ENCODE measurements around the gene TDRD9. TPM values are rescaled to one million over a fixed set of nuclear protein-coding genes. Genes with fewer than 3 reads are reported as not detected.
"Not testable (repeated sequence)": the region's sequence is repeated elsewhere in the genome, so short reads cannot be mapped to it uniquely, and the experiment has no call there.

TDRD9 gene
- total RNA-seq, 2 donors from 2014 or later: 8.6 to 20.8 TPM

DNA sequence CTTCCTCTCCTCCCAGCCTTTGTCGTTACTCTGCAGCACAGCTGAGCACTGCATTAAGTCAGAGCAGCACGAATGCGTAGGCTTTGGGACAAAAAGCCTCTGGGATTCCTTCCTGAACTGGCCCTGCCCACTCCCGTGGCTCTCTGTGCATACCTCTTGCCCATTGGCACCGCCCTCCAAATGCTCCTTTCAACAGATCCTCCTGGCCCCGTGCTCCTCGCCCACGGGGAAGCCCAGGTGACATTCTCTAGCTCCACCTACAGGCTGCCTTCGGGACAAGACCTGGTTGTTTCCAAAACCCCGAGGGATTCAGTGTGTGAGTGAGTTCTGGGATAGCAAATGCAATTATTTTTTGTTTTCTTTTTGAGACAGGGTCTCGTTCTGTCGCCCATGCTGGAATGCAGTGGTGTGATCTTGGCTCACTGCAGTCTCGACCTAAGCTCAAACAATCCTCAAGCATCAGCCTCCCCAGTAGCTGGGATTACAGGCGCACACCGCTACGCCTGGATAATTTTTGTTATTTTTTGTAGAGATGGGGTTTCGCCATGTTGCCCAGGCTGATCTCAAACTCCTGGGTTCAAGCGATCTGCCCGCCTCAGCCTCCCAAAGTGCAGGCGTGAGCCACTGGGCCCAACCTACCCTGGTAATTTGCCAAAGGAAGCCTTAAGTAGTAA is 17.9 kb upstream of the TDRD9 start:
- Histone ChIP-seq H3K27ac (peak overlapping the region; percentile 28 to 38), H3K36me3 (peaks cover 35% of the 10 kb centered on the region), H3K27me3 (no peaks in the 10 kb centered on the region), H3K4me1 (peaks cover 0 to 13% of the 10 kb centered on the region in 2 donors), H3K9me3 (no peaks in the 10 kb centered on the region), H3K4me3 (peak overlapping the region in 1 of 2 donors; percentile 12)
- DNase-seq (ENCODE audit: low spot score): peak; percentile 83
- TF ChIP-seq, protein P1, sequence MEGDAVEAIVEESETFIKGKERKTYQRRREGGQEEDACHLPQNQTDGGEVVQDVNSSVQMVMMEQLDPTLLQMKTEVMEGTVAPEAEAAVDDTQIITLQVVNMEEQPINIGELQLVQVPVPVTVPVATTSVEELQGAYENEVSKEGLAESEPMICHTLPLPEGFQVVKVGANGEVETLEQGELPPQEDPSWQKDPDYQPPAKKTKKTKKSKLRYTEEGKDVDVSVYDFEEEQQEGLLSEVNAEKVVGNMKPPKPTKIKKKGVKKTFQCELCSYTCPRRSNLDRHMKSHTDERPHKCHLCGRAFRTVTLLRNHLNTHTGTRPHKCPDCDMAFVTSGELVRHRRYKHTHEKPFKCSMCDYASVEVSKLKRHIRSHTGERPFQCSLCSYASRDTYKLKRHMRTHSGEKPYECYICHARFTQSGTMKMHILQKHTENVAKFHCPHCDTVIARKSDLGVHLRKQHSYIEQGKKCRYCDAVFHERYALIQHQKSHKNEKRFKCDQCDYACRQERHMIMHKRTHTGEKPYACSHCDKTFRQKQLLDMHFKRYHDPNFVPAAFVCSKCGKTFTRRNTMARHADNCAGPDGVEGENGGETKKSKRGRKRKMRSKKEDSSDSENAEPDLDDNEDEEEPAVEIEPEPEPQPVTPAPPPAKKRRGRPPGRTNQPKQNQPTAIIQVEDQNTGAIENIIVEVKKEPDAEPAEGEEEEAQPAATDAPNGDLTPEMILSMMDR (IDR thresholded peaks at IDR 0.05): peak; percentile 72 to 88

DNA sequence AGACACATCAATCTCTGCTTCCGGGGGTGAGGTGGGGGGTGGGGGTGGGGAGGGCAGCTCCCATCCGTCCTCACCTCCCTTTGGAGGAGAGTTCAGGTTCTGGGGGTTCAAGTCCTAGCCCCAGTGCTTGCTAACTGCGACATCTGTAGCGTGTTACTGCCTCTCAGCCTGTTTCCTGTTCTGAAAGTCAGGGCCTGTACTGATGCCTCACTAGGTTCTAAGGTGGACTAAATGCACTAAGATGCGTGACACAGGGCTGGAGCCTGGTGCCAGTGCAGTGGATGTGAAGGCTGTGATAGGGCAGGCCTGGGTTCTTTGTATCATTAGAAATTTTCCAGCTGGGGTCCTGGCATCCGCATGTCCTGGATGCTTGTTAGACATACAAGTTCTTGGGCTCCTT is 17.3 kb upstream of the TDRD9 start:
- H3K4me3 ChIP-seq: no peak overlapping the region
- DNase-seq (ENCODE audit: low spot score): no peak
- no peaks in the 10 kb centered on the region for H3K9me3 ChIP-seq
- peaks cover 0 to 13% of the 10 kb centered on the region in 2 donors for H3K4me1 ChIP-seq
- TF ChIP-seq, protein P1 (IDR thresholded peaks at IDR 0.05): no peak
- no peak overlapping the region for H3K27ac ChIP-seq
- H3K36me3 ChIP-seq: peaks cover 41% of the 10 kb centered on the region
- H3K27me3 ChIP-seq: no peaks in the 10 kb centered on the region

DNA sequence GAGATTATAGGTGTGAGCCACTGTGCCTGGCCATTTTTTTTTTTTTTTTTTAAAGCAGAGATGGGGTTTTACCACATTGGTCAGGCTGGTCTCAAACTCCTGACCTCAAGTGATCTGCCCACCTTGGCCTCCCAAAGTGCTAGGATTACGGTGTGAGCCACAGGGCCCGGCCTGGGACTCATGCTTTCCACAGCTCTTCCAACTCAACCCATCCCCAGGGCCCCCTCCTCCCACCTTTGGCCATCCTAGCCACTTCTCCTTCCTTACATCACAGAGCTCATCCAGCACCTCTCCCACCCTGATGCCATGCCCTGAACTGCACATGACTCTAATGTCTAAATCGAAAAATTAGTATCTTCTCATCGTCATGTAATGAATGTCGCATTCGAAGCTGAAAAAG is 12.6 kb upstream of the TDRD9 start:
- H3K27ac ChIP-seq: no peak overlapping the region
- H3K4me3 ChIP-seq: no peak overlapping the region
- H3K4me1 ChIP-seq: peaks cover 0 to 32% of the 10 kb centered on the region in 2 donors
- DNase-seq (ENCODE audit: low spot score): no peak
- H3K9me3 ChIP-seq: no peaks in the 10 kb centered on the region
- peaks cover 42% of the 10 kb centered on the region for H3K36me3 ChIP-seq
- TF ChIP-seq, protein P1 (IDR thresholded peaks at IDR 0.05): no peak
- H3K27me3 ChIP-seq: no peaks in the 10 kb centered on the region

DNA sequence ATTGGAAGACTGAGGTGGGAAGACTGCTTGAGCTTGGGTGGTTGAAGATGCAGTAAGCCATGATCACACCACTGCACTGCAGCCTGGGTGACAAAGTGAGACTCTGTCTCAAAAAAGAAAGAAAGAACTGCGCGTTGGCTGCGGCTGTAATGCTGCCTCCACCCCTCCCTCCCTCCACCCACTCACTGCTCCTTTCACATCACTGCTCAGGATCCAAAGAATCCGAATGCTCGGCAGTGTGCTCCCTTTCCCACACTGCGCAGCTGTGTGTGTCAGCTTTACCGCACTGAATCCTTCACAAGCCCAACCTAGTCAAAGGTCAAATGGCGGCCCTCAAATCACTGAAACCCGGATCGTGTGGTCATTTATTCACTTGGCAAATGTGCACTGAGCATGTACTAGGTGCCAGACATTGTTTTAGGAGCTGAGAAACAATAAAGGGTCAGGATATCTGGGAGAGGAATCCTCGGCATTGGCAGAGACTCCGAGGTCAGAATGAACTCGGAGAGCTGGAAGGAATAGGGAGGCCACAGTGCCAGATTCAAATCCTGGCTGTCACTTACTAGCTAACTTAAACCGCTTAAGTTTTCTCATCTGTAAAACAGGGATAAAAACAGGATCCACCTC is 11.5 kb upstream of the TDRD9 start:
- Histone ChIP-seq H3K27me3 (no peaks in the 10 kb centered on the region), H3K9me3 (no peaks in the 10 kb centered on the region), H3K27ac (no peak overlapping the region), H3K4me3 (no peak overlapping the region), H3K4me1 (peaks cover 0 to 36% of the 10 kb centered on the region in 2 donors), H3K36me3 (peaks cover 33% of the 10 kb centered on the region)
- DNase-seq (ENCODE audit: low spot score): no peak
- TF ChIP-seq, protein P1 (IDR thresholded peaks at IDR 0.05): no peak

DNA sequence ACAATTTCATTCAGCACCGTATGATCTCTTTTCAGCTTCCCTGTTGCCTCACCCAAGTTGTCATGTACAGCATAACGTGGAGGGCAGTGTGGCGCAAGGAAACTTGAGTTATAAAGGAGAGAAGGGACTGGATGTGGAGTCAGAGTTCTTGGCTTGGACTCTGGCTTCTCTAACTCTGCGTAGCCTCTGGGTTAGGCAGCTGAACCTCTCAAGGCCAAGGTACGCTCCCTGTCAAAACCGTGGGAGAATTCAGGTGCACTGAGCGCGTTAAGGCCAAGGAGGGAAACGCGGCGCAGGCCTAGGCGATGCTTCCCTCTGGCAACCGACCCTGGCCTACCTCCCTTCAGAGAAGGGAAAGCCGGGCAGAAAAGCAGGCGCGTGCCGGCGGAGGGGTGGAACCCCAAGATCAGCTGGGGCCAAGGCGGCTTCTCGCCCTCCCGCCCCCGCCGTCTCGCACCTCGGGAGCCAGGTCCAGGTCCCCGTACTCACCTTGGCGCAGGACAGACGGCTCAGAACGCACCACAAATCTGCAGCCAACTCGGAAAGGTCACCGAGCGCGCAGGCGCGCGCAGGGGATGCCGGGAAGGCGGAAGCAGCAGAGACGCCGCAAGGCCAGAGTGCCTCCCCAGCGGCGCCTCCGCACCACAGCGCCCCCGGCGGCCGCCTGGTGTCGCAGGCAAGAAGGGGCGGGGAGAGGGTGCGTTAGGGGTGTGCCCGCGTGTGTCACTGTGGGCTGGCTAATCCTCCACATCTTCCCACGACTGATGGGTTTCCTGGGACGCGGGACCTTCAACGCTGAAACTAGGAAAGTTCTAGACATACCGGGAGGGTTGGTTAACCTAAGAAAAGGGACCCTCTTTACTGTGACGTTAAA is 7.0 kb upstream of the TDRD9 start:
- H3K27me3 ChIP-seq: no peaks in the 10 kb centered on the region
- peak overlapping the region; percentile 88 to 91 for H3K27ac ChIP-seq
- H3K36me3 ChIP-seq: no peaks in the 10 kb centered on the region
- peak; percentile 89 for DNase-seq (ENCODE audit: low spot score)
- TF ChIP-seq, protein P1 (IDR thresholded peaks at IDR 0.05): peak; percentile 94 to 99
- H3K4me1 ChIP-seq: peaks cover 0 to 44% of the 10 kb centered on the region in 2 donors
- H3K9me3 ChIP-seq: no peaks in the 10 kb centered on the region
- H3K4me3 ChIP-seq: peak overlapping the region; percentile 91 to 98

DNA sequence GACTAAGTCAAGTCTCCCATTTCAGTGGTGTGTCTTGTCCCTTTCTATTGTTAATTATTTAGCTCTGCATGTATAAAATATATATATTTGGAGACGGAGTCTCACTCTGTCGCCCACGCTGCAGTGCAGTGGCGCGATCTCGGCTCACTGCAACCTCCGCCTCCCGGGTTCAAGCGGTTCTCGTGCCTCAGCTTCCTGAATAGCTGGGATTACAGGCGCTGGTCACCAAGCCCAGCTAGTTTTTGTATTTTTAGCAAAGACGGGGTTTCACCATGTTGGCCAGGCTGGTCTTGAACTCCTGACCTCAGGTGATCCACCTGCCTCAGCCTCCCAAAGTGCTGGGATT is 6.4 kb upstream of the TDRD9 start:
- Histone ChIP-seq H3K4me1 (peaks cover 0 to 44% of the 10 kb centered on the region in 2 donors), H3K4me3 (peak overlapping the region in 1 of 2 donors; percentile 91)
- not testable (repeated sequence) for H3K27ac ChIP-seq; H3K27me3 ChIP-seq; H3K9me3 ChIP-seq; H3K36me3 ChIP-seq; DNase-seq (ENCODE audit: low spot score)
